ENCODE measurements around the gene SPPL2A.

GRCh38 chr15:50676799-50677483 lies 88.6 kb downstream of the SPPL2A start:
- TF ChIP-seq, protein P1, sequence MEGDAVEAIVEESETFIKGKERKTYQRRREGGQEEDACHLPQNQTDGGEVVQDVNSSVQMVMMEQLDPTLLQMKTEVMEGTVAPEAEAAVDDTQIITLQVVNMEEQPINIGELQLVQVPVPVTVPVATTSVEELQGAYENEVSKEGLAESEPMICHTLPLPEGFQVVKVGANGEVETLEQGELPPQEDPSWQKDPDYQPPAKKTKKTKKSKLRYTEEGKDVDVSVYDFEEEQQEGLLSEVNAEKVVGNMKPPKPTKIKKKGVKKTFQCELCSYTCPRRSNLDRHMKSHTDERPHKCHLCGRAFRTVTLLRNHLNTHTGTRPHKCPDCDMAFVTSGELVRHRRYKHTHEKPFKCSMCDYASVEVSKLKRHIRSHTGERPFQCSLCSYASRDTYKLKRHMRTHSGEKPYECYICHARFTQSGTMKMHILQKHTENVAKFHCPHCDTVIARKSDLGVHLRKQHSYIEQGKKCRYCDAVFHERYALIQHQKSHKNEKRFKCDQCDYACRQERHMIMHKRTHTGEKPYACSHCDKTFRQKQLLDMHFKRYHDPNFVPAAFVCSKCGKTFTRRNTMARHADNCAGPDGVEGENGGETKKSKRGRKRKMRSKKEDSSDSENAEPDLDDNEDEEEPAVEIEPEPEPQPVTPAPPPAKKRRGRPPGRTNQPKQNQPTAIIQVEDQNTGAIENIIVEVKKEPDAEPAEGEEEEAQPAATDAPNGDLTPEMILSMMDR (IDR thresholded peaks at IDR 0.05), result no peak
- TF ChIP-seq POLR2A (IDR thresholded peaks at IDR 0.05) (no peak), POLR2AphosphoS5 (IDR thresholded peaks at IDR 0.05) (no peak)
